Activated CD4-positive, alpha-beta T cell treated with anti-CD3 and anti-CD28 coated beads, Interleukin-2, amount 10 ng/mL, durations not matched to agents 24 days and 14 days (primary cell): ENCODE results near the gene AK9. TPM values are rescaled to one million over a fixed set of nuclear protein-coding genes. Genes with fewer than 3 reads are reported as not detected.
"Not testable (repeated sequence)": the region's sequence is repeated elsewhere in the genome, so short reads cannot be mapped to it uniquely, and the experiment has no call there.

ENCODE experiments used
- DNase-seq: peaks from one replicate; pipeline ENCODE4 v3.0.0; 2022
- H3K27ac Mint-ChIP-seq: one replicate; pipeline ENCODE4 v1.8.0; 2022; ENCODE audit warnings: mild to moderate bottlenecking, mixed read lengths
- H3K27me3 Mint-ChIP-seq: one replicate; pipeline ENCODE4 v1.8.0; 2022; ENCODE audit warnings: mixed read lengths
- H3K36me3 Mint-ChIP-seq: one replicate; pipeline ENCODE4 v1.8.0; 2022; ENCODE audit warnings: low read depth, mild to moderate bottlenecking, mixed read lengths
- H3K4me1 Mint-ChIP-seq: one replicate; pipeline ENCODE4 v1.8.0; 2021; ENCODE audit warnings: mixed read lengths
- H3K4me3 Mint-ChIP-seq: one replicate; pipeline ENCODE4 v1.8.0; 2022; ENCODE audit warnings: mild to moderate bottlenecking, moderate library complexity, mixed read lengths
- H3K9me3 Mint-ChIP-seq: one replicate; pipeline ENCODE4 v1.8.0; 2021; ENCODE audit warnings: mixed read lengths
- intact Hi-C: fragments of 100-400 bp; cut with micrococcal nuclease; formaldehyde crosslinking; loops from one replicate; pipeline ENCODE4 v1.15.1; 2023
- total RNA-seq: library from RNA; stranded (reverse); gene quantifications from 2 replicates; pipeline ENCODE4 v1.2.3, GENCODE V29; 2022

The AK9 gene
- 2.1 and 3.2 TPM in 2 replicates for total RNA-seq

GRCh38 chr6:109690737-109691621 is at the start of gene AK9, which contains the start of gene FIG4:
TSS of gene AK9 (minus strand) at chr6:109691202. CDS start at chr6:109675745, 15,457 bp downstream.
TSS of gene FIG4 (plus strand) at chr6:109691296. CDS start at chr6:109691436, 140 bp downstream.
- H3K4me3 Mint-ChIP-seq = peak within 1 kb of the TSS; percentile 86

GRCh38 chr6:109740787-109741186 is 49.8 kb upstream of the AK9 start:
- Mint-ChIP-seq H3K36me3 (peaks cover 29% of the 10 kb centered on the region), H3K9me3 (peaks cover 6% of the 10 kb centered on the region), H3K4me1 (no peaks in the 10 kb centered on the region), H3K4me3 (no peak overlapping the region), H3K27me3 (no peaks in the 10 kb centered on the region), H3K27ac (no peak overlapping the region)
- intact Hi-C loops = no loop called here
- DNase-seq = no peak

More at GRCh38 chr6:109690737-109691621, at the start of gene AK9, which contains the start of gene FIG4:
- Mint-ChIP-seq H3K27ac (peak within 1 kb of the TSS; percentile 87), H3K9me3 (no peaks in the 10 kb centered on the region), H3K27me3 (peaks cover 8% of the 10 kb centered on the region), H3K4me1 (peaks cover 27% of the 10 kb centered on the region), H3K36me3 (no peaks in the 10 kb centered on the region)
- intact Hi-C loops = loop anchor here (1.0 to 10.0 kb wide), 11 partner anchors 12 to 596 kb away; partner anchors contain the start of genes CD164, CDC40, CEP57L1 and MICAL1
- peak; percentile 97 for DNase-seq

DNA sequence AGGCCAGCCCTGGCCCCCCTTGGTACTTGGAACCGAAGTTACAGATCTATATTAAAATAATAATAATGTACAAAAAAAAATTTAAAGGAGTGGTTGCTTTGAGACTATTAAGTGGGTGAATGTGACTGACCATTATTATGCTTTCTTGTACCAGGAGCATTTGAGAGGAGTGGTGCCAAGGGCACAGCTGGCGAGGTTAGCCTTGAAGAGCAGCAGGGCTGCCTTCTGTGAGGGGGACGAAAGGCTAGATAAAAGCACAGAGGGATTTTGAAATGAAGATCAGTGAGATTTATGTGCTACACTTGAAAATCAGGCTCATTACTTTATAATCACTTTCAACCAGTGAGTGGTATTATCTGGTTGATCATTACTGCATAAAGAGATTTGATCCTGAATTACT is 48.7 kb upstream of the AK9 start:
- Mint-ChIP-seq H3K4me3 (no peak overlapping the region), H3K36me3 (peaks cover 24% of the 10 kb centered on the region), H3K27ac (no peak overlapping the region), H3K27me3 (no peaks in the 10 kb centered on the region), H3K4me1 (no peaks in the 10 kb centered on the region), H3K9me3 (peaks cover 6% of the 10 kb centered on the region)
- no peak for DNase-seq
- intact Hi-C loops = no loop called here

GRCh38 chr6:109738667-109739066 is 47.7 kb upstream of the AK9 start:
- no peak for DNase-seq
- H3K27ac Mint-ChIP-seq = no peak overlapping the region
- H3K4me3 Mint-ChIP-seq = no peak overlapping the region
- intact Hi-C loops = no loop called here
- peaks cover 6% of the 10 kb centered on the region for H3K9me3 Mint-ChIP-seq
- no peaks in the 10 kb centered on the region for H3K27me3 Mint-ChIP-seq
- peaks cover 17% of the 10 kb centered on the region for H3K36me3 Mint-ChIP-seq
- H3K4me1 Mint-ChIP-seq = no peaks in the 10 kb centered on the region

DNA sequence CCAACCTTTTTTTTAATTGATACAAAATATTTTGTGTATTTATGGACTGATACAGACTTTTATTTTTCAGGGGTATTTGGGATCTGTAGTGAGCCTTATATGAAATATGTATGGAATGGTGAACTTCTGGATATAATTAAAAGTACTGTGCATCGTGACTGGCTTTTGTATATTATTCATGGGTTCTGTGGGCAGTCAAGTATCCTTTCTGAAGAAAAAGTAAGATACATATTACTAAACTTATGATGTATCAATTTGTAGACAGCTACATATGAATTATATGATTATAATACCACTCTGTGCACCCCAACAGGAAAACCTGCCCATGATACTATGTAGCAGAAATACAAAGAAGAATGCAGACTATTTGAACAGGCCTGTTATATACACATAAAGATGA is 47.3 kb upstream of the AK9 start:
- H3K4me1 Mint-ChIP-seq = no peaks in the 10 kb centered on the region
- no peak overlapping the region for H3K27ac Mint-ChIP-seq
- intact Hi-C loops = no loop called here
- no peak overlapping the region for H3K4me3 Mint-ChIP-seq
- DNase-seq = no peak
- peaks cover 16% of the 10 kb centered on the region for H3K36me3 Mint-ChIP-seq
- no peaks in the 10 kb centered on the region for H3K27me3 Mint-ChIP-seq
- H3K9me3 Mint-ChIP-seq = peaks cover 6% of the 10 kb centered on the region

DNA sequence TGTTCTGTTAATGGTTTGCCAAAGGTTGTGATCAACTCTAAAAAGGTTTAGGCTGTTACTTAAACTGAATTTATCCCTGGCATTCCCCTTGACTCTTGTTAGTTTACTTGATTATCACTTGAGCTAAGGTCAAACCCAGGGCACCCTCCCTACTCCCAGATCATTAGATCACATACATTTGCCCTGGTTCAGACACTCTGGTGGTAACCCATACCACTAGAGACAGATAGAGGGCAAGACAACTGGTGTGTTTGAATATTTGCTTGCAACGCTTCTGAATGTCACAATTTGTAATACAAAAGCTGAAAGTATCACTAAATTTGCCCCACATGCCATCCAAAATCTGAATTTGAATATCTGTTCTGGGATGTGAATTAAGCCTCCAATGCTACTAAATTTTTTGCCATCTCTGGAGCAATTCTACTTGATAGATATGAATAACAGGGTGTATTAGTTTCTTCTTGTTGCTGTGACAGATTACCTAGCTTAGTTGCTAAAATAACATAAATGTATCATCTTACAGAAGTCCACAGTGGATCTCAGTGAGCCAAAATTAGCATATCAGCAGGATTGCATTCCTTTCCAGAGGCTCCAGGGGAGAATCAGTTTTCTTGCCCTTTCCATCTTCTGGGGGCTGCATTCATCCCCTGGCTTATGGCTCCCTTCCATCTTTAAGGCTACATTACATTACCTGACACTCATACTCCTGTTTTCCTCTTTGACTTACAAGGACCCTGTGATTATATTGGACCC is 45.4 kb upstream of the AK9 start:
- Mint-ChIP-seq H3K27ac (no peak overlapping the region), H3K36me3 (peaks cover 15% of the 10 kb centered on the region), H3K4me1 (no peaks in the 10 kb centered on the region), H3K4me3 (no peak overlapping the region), H3K9me3 (peaks cover 6% of the 10 kb centered on the region), H3K27me3 (no peaks in the 10 kb centered on the region)
- intact Hi-C loops = no loop called here
- DNase-seq = no peak

- DNase-seq, H3K9me3 Mint-ChIP-seq, H3K4me3 Mint-ChIP-seq, intact Hi-C loops, H3K4me1 Mint-ChIP-seq, H3K27me3 Mint-ChIP-seq, H3K27ac Mint-ChIP-seq: not testable (repeated sequence)
- H3K36me3 Mint-ChIP-seq = peaks cover 13% of the 10 kb centered on the region
These were observed 34.2 kb upstream of the AK9 start for GRCh38 chr6:109725250-109725649.

DNA sequence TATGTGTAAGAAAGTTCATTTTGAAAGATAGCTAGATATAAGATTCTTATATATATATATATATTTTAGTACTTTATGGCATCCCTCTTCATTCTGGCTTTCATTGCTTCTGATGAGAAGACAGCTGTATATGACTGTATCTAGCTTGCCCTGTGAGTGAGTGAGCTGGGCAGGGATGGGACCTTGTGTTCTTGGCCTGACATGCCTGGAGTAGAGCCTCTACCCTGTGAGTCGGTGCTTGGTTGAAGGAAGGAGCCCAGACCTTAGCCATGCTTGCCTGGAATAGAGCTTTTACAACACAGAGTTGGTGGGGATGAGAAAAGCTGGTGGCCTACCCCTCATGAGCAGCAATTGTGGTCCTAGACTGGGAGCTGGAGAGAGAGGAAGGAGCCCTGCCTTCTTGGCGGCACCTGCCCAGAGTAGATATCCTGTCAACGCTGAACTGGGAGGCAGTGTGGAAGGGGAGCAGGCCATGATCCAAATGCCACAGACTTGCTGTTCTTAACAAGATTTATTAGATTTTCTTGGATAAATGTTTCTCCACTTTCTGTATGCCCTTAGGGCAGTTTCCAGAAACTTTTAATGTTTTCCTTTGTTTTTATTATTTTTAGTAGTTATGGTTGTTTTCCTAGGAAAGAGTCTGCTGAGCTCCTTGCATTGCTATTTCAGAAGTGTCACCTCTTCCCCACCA is 31.7 kb upstream of the AK9 start:
- H3K27ac Mint-ChIP-seq = no peak overlapping the region
- no peaks in the 10 kb centered on the region for H3K4me1 Mint-ChIP-seq
- no peak overlapping the region for H3K4me3 Mint-ChIP-seq
- DNase-seq = no peak
- H3K27me3 Mint-ChIP-seq = no peaks in the 10 kb centered on the region
- H3K36me3 Mint-ChIP-seq = peaks cover 11% of the 10 kb centered on the region
- intact Hi-C loops = no loop called here
- peaks cover 4% of the 10 kb centered on the region for H3K9me3 Mint-ChIP-seq

DNA sequence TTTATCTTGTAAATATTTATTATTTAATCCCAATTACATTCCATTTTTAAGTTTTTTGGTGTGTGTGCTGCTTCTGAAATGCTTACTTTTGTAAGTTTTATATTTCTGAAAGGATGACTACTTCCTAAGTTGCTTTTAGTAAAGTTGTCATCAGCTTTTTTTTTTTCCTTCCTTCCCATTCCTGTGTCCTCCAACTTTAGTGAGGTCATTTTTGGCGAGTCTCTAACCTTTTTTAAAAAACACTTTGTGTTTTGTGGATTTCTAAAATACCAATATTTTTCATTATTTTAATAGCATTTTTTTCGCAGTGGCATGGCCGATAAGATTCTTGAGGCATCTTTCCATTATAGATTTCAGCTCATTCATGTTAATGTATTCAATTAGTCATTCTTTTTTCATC is 31.0 kb upstream of the AK9 start:
- no peaks in the 10 kb centered on the region for H3K4me1 Mint-ChIP-seq
- H3K9me3 Mint-ChIP-seq = peaks cover 4% of the 10 kb centered on the region
- H3K27ac Mint-ChIP-seq = no peak overlapping the region
- intact Hi-C loops = no loop called here
- H3K27me3 Mint-ChIP-seq = no peaks in the 10 kb centered on the region
- no peak for DNase-seq
- no peak overlapping the region for H3K4me3 Mint-ChIP-seq
- H3K36me3 Mint-ChIP-seq = peaks cover 12% of the 10 kb centered on the region

GRCh38 chr6:109720311-109720710 is 29.3 kb upstream of the AK9 start:
- no peak for DNase-seq
- intact Hi-C loops = no loop called here
- no peak overlapping the region for H3K4me3 Mint-ChIP-seq
- H3K27ac Mint-ChIP-seq = no peak overlapping the region
- no peaks in the 10 kb centered on the region for H3K27me3 Mint-ChIP-seq
- H3K36me3 Mint-ChIP-seq = peaks cover 10% of the 10 kb centered on the region
- peaks cover 3% of the 10 kb centered on the region for H3K9me3 Mint-ChIP-seq
- no peaks in the 10 kb centered on the region for H3K4me1 Mint-ChIP-seq

- Mint-ChIP-seq H3K9me3 (no peaks in the 10 kb centered on the region), H3K36me3 (peaks cover 8% of the 10 kb centered on the region), H3K4me1 (no peaks in the 10 kb centered on the region), H3K27me3 (no peaks in the 10 kb centered on the region), H3K4me3 (no peak overlapping the region), H3K27ac (no peak overlapping the region)
- DNase-seq = no peak
- intact Hi-C loops = no loop called here
These were observed 28.0 kb upstream of the AK9 start for GRCh38 chr6:109718991-109719390.

DNA sequence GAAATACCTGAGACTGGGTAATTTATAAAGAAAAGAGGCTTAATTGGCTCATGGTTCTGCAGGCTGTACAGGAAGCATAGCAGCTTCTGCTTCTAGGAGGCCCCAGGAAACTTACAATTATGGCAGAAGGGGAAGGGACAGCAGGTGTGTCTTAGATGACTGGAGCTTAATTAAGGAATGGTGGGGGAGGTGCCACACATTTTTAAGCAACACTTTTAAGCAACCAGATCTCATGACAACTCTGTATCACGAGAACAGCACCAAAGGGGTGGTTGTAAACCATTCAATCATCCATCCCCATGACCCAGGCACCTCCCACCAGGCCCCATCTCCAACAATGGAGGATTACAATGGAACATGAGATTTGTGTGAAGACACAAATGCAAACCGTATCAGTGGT is 27.0 kb upstream of the AK9 start:
- no peaks in the 10 kb centered on the region for H3K27me3 Mint-ChIP-seq
- H3K27ac Mint-ChIP-seq = no peak overlapping the region
- no peak overlapping the region for H3K4me3 Mint-ChIP-seq
- H3K36me3 Mint-ChIP-seq = peaks cover 5% of the 10 kb centered on the region
- H3K4me1 Mint-ChIP-seq = no peaks in the 10 kb centered on the region
- intact Hi-C loops = no loop called here
- DNase-seq = no peak
- no peaks in the 10 kb centered on the region for H3K9me3 Mint-ChIP-seq

DNA sequence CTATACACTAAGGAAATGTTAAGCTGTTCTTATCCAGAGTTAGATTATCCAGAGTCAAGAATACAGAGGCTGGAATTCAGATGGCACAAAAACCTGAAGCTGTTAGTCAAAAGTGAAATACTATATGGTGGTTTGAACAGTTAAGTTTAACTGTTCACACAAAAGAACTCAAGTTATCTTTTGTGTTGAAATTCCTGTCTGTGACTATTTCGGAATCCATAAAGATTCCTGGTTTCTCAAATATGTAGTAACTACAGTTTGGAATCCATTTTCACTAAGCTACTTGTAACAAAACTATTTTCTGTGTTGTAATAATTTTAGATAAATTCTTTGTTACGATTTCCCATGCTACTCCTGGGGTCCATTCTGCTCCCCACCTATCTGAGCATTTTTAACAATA is 24.6 kb upstream of the AK9 start:
- intact Hi-C loops = no loop called here
- Mint-ChIP-seq H3K27ac (no peak overlapping the region), H3K9me3 (no peaks in the 10 kb centered on the region), H3K4me1 (no peaks in the 10 kb centered on the region), H3K4me3 (no peak overlapping the region), H3K36me3 (peaks cover 5% of the 10 kb centered on the region), H3K27me3 (no peaks in the 10 kb centered on the region)
- no peak for DNase-seq

- intact Hi-C loops = no loop called here
These were observed 23.6 kb upstream of the AK9 start for GRCh38 chr6:109714611-109715010.

More at GRCh38 chr6:109714611-109715010, 23.6 kb upstream of the AK9 start:
- Mint-ChIP-seq H3K4me3 (no peak overlapping the region), H3K27me3 (no peaks in the 10 kb centered on the region), H3K36me3 (peaks cover 5% of the 10 kb centered on the region), H3K9me3 (peaks cover 4% of the 10 kb centered on the region), H3K4me1 (no peaks in the 10 kb centered on the region), H3K27ac (no peak overlapping the region)
- no peak for DNase-seq
